NCI-H1436 (cell line): ENCODE results near the gene EMID1.
"Not testable (repeated sequence)": the region's sequence is repeated elsewhere in the genome, so short reads cannot be mapped to it uniquely, and the experiment has no call there.

Experiments used
- DNase-seq: peaks from one replicate; lab custom pipeline; 2025; lab: John Stamatoyannopoulos, UW

EMID1 gene

DNA sequence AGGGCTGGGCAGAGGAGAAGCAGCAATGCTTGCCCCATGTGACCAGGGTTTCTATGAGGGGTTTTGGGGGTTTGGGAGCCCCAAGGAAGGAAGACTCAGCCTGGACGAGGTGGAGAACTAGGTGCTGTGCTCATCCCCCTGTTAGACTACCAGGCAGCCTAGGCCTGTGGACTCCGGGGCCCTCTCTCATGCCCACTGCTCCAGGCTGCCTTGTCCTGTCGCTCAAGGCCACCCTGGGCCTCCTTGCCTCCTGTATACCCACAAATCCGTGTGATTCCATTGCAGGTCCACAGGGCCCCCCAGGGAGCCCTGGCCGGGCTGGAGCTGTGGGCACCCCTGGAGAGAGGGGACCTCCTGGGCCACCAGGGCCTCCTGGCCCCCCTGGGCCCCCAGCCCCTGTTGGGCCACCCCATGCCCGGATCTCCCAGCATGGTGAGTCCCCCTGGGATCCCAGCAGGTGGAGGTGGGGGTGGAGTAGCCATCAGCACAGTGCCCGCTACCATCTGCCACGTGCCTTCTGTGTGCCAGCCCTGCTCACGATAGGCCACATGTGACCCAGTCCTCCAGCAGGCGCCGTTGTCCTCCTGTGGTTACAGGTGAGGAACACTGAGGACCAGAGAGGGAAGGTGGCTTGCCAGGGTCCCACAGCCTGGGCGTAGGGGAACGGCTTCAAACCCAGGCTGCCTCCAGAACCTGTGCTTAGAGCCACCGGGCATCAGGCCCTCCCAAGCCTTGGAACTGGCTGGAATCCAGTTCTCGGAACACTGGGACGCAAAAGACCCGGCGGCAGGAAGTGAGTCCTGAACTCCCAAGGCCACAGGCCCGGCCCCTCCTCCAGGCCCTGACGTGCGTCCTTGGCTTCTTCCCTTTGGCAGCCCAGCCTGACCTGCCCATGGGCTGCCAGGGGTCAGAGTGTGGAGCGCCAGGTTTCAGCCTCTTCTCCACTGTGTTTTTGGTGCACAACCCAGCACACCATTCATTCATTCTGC is 26.6 kb downstream of the EMID1 start:
- no peak for DNase-seq

DNA sequence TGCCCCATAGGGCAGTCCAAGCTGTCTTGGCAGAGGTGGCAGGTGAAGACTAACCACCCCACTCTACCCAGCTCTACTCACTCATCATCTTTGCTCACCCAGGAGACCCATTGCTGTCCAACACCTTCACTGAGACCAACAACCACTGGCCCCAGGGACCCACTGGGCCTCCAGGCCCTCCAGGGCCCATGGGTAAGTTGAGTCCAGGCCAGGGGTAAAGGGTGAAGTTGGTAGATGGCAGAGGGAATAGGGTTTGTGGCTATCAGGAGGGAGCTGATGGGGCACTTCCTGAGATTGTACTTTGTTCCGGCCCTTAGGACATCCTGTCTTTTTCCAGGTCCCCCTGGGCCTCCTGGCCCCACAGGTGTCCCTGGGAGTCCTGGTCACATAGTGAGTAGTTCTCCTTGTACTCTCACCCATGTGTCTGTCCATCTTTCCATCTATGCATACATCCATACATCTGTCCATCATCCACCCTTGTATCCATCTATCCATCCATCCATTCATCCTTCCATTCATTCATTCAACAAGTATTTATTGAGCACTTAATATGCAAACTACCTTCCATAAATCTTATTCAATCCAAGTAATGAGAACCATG is 27.7 kb downstream of the EMID1 start:
- no peak for DNase-seq

DNA sequence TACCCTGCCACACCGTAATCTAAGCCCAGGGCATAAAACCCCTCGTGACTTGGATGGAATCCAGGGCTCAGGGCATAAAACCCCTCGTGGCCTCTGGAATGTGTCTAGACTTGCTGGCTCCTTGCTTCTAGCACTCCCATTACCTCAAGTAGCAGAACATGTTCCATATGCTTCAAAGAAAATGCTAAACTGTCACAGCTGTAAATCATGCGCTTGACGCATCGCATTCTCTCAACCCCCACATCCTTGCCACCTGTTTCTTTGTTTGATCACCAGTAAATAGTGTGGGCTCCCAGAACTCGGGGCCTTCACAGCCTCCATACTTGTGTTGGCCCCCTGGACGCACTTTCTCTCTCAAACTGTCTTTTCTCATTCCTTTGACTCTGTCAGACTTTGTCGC is 34.8 kb downstream of the EMID1 start:
- DNase-seq = not testable (repeated sequence)

DNA sequence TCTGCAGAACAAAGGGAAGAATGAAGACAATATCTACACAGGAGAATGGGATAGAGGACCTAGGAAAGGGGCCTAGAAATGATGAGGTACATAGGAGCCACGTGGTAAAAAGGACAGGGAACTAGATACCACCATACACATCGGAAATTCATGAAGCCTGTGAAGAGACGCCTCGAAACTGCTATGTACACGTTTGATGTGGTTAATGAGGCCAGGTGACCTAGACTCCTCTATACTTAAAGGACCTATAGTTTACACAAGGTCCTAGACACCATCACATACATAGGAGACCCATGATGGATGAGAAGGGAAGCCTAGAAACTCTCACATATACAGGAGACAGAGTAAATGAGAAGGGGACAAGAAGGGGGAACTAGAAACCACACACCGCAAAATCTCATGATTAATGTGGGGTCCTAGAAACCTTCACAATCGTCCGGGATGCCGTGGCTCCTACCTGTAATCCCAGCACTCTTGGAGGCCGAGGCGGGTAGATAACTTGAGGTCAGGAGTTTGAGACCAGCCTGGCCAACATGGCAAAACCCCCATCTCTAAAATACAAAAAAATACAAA is 38.3 kb downstream of the EMID1 start:
- DNase-seq = no peak

DNA sequence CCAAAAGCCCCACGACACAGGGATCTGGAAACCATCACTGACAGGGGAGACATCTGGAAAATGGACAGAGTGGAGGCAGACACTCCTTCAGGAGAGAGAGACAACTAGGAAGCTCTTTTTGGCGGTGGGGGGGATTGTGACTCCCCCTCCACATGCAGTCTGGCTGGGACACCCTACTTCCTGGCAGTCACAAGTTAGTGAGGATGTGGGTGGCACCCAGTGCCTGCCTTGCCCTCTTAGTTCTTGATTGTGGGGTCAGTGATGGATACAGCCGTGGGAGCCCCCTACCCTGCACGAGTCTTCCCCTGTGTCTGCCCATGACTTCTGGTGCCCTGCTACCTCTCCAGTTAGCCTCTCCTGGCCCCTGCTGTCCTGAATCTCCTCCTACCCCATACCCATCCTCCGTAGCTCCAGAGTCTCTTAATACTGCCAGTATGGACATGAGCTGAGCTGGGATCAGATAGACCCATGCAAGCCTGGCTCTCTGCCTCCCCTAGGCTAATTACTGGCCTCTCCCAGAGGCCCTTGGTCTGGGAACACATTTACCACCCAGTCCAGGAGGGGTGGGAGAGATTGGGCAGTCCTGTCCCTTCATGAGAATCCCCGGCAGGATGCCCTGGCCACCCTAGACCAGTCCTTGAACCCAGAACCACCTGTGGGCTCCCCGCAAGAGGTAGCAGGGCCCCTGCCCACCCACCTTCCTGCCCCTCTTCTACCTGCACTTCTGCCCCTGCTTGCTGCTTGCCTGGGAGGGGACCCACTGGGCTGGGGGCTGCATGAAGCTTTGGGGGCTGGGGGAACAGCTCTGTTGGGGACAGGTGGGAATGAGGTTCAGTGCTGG is 39.3 kb downstream of the EMID1 start:
- DNase-seq = no peak

DNA sequence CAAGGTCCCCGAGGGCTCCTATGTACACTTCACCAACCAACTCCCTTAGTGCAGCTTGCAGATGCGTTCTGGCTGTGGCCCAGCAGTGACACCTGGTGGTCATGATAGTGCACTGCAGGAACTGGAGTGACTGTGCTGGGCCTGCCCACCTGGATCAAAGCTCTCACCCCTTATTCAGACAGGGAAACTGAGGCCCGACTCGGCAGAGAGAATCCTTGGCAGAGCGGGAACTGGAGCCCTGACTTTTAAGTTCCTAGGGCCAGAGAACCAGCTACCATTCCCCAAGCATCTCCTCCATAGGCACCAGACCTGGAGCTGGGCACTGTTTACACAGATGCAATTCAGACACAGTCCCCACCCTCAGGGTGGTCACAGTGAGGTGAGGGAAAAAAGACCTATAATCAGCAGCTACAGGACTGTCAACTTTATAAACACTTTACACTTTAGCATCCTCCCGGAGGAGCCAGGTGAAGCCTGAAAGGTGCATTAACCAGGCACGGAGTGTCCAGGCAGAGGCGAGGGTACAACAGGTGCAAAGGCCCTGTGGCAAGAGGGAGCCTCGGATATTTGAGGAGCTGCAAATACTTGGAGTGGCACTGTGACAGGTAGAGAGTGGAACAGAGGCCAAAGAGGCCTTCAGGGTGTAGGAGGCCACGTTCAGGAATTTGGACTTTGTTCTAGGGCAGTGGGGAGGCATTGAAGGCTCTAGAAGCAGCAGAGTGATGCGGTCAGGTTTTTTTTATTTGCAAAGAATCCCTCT is 40.1 kb downstream of the EMID1 start:
- DNase-seq = peak; percentile 64

DNA sequence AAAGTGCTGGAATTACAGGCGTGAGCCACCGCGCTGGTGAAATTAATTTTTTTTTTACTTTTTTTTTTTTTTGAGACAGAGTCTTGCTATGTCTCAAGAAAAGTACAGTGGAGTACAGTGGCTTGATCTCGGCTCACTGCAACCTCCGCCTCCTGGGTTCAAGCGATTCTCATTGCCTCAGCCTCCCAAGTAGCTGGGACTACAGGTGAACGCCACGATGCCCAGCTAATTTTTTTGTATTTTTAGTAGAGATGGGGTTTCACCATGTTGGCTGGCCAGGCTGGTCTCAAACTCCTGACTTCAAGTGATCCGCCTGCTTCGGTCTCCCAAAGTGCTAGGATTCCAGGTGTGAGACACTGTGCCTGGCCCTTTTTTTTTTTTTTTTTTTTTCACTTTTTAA is 42.2 kb downstream of the EMID1 start:
- DNase-seq = not testable (repeated sequence)

DNA sequence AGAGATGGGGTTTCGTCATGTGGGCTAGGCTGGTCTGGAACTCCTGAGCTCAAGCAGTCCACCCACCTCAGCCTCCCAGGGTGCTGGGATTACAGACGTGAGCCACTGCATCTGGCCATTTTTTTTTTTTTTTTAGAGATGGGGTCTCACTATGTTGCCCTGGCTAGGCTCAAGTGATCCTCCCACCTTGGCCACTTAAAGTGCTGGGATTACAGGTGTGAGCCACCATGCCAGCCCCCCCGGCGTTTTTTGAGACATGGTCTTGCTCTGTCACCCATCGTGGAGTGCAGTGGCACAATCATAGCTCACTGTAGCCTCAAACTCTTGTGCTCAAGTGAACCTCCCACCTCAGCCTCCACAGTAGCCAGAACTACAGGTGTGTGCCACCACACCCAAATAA is 45.6 kb downstream of the EMID1 start:
- no peak for DNase-seq

DNA sequence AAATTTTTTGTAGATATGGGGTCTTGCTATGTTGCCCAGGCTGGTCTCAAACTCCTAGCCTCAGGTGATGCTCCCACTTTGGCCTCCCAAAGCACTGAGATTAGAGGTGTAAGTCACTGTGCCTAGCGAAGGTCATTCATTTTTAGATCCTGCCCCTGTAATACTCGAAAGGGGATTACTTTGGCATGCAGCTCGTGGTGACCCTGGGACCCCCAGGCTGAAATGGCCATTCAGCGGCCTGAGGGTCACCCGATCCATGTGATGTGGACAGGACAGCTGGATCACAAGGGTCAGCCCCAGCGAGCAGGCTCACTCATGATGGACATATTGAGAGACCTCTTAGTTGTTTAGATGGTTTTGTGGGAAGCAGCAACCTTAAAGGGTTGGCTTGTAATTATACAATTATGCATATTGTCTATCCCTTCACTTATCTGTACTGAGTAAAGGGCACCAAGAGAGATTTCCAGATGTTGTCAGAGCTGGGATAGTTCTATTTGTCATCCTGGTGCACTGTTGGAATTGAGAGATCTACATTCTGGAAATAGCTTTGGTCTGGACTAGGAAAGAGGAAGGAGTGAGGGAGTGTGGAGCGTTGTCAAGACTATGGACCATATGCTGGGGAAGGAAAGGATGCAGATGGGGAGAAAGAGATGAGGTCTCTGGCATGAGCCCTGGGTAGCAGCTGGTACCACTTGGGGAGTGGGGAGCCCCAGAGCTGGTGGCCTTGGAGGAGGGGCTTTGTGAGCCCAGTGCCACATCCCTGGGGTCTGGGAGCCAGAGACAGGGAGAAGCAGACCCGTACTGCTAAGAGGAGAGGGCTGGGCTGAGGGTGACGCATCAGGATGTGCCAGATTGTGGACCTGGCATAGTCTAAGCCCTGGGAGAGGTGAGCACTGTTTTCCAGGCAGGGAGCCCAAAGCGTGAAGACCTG is 46.5 kb downstream of the EMID1 start:
- no peak for DNase-seq

DNA sequence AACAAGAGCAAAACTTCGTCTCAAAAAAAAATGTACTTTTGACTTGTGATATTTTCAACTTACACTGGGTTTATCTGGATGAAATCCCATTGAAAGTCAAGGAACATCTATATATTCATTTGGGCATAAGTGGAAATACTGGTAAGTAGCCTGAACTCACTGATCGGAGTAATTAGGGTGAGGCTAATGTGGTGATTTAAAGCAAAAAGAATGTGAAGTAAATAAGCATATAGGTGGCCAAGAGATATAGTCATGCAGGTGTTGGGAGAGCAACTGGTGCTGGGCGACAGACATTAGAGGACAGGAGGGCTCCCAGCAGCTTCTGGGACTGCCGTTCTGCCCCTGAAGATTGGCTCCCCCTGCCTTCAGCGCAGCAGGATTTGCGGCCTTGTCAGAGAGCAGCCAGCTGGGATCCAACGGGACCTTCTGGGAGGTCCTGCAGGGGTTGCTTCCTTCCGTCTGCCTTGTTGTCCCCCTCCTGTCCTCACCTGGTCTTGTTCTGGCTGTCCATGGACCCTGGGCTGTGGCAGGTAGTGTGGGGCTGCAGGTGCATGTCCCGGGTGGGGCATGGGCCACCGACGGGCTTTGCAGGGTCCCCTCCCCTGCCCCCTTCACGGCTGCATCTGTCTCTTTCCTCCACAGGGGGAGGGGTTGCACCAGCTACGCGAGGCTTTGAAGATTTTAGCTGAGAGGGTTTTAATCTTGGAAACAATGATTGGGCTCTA is 48.0 kb downstream of the EMID1 start:
- DNase-seq = no peak

DNA sequence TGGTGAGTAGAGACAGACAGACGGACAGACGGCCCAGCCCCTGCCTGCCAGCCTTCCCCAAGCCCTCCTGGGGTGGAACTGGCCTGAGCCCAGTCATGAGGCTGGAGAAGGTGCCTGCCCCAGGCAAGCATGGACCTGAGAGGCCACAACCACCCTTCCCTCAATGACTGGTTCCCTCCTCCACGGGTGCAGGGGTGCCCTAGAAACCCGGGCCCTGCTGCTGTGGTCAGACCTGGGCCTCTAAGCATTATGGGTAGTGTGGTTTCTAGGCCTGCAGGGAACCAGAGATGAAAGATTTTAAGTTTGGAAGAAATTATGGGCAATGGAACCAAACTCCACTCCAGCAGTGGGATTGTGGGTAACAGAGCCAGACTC is 48.6 kb downstream of the EMID1 start:
- no peak for DNase-seq

DNA sequence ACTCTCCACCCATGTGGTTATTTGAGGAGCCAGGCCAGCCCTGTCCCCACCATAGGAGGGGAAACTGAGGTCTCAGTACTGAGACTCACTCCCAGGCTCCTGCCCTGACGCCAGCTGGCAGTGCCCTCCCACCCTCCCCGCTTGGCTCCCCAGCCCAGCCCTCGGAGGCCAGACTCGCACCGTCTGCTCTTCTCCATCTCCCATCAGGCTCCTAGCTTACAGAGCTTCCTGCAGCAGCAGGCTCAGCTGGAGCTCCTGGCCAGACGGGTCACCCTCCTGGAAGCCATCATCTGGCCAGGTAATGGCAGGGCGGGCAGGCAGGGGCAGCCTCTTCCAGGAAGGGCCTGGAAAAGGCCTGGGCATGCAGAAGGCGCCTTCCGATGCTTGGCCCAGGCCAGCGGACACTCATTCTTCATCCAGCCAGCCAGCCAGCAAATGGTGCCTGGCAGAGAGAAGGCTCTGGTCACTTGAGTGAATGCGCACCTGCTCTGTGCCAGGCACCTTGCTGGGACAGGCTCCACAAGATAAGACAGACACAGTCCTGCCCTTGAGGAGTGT is 49.4 kb downstream of the EMID1 start:
- no peak for DNase-seq

DNA sequence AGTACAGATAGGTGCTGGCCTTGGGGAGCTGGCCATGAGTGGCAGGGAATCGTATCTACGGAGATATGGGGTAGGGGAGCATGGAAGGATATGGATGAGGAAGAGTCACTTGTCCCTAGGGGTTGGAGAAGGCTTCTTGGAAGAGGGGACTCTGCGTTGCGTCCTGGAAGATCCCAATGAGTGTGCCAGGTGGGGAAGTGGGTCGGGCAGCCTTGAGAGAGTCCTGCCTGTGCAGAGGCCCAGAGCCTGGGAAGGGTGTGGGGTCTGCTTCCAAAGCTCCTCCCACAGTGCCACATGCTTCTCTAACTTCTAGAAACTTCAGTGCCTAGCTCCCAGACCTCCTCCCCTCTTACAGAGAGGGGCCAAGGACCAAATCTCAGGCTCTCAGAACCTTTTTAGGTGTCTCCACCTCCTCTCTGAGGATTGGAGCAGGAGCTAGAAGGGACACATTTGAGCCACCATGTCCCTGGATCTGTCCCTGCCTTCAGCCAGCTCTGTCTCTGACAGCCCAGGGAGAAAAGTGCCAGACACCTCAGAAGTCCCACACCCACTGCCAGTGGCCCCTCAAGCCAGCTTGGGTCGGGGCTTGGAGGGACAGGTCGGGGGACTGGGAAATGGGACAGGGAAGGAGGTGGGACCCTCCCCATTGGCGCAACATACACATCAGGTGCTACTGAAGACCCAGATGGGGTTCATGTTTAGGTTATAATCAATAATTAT is 51.1 kb downstream of the EMID1 start:
- DNase-seq = no peak

DNA sequence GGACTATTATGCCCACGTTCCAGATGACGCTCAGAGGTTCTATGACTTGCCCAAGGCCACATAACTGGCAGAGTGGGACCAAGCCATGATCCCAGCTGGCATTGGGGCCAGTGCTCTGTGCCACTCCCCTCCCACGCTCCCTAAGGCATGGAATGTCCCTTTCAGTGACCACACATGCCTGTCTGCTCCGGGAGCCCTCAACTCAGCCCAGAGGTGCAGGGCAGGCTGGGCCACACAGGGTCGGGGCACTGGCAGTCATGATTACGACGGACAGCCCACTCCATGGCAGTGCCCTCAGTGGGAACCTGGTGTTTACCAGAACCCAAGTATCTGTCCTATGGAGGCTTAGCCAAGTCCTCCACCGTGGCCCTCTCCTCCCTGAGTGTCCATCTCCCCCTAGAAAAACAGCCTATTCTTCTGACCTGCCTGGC is 52.1 kb downstream of the EMID1 start:
- no peak for DNase-seq

DNA sequence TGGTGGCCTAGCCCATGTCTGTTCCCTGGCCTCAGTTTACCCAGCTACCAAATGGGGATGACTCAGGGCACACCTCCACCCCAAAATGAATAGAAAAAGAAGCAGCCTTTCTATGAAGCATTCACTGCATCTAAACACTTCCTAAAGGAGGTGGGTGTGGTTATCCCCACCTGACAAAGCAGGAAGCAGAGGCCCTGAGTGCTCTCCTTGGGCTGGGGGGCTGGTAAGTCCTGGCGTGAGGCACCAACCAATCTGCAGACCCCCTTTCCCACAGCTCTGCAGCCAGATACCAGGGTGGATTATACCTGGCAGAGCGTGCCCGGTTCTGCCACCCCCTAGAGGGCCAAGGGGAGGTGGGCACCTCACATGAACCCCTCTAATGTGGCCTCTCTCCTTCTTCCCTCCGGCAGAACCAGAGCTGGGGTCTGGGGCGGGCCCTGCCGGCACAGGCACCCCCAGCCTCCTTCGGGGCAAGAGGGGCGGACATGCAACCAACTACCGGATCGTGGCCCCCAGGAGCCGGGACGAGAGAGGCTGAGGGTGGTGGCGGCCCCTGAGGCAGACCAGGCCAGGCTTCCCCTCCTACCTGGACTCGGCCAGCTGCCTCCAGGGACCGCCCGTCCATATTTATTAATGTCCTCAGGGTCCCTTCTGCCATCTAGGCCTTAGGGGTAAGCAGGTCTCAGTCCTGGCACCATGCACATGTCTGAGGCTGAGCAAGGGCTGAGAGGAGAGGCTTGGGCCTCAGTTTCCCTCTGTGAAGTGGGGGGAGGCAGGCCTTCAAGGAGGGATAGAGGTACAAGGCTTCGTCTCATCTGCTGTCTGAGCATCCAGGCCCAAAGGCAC is 52.9 kb downstream of the EMID1 start:
- DNase-seq = no peak

DNA sequence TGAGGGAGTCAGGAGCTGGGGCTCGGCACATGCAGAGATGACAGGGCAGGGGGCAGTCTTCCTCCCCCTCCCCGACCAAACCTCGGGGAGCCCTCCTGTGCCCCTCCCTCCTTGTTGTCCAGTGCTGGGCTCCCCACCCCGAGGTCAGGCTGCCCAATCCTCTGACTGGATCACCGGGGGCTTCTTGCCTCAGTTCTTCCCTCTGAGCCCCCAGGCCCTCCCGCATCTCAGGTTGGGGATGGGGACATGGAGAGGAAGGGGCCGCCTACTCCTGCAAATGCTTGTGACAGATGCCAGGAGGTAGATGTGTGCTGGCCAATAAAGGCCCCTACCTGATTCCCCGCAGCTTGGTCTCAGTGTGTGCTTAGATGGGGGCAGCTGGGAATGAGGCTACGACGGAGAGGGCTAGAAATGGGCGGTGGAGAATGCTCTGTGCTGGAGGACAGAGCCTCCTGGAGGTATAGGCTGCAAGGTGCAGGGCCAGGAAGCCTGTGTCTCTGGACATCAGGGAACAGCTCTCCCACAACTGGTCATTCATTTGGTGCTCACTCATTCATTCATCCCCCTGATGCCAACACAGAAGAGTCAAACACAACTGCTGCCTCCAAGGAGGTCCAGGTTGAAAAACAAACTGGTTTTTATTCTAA is 53.7 kb downstream of the EMID1 start:
- DNase-seq = no peak

DNA sequence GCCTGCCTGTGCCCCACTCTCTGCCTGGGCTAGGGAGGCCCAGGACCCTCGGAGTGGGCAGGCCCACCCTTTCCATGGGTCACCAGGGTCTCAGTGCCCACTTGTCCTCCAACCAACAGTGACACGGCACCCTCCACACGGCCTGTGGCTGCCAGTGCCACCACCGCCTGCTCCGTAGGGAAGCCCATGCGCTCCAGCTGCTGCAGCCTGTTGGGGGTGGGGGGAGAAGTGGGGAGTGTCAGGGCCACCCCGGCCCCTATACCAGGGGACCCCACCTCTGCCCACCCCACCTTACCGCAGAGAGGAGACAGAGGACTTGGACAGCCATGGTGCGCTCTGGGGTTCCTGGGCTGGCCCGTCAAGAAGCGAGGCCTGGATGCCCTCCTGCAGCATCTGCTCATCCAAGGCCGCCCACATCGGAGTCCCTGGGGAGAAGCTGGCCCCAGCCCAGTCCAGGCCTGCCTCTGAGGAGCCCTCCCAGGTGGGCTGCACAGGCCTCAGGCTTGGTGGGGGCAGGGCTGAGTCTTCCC is 54.4 kb downstream of the EMID1 start:
- no peak for DNase-seq
